GM12875 (cell line): ENCODE measurements around the gene LRRC27.
A peak's percentile ranks its signal among the peaks of the same experiment; 100 is the strongest.

Experiments used
- H3K4me3 ChIP-seq: one replicate; pipeline ENCODE4 v1.5.1; 2011; ENCODE audit warnings: low read depth, low read length, control low read depth
- TF ChIP-seq, protein P1 (sequence below): IDR thresholded peaks from 2 replicates; pipeline ENCODE4 v1.5.1; 2011; ENCODE audit warnings: low read depth, mild to moderate bottlenecking, control low read depth, inconsistent platforms, low read length, moderate library complexity, borderline replicate concordance; ENCODE audit not compliant: insufficient read depth

LRRC27 gene

DNA sequence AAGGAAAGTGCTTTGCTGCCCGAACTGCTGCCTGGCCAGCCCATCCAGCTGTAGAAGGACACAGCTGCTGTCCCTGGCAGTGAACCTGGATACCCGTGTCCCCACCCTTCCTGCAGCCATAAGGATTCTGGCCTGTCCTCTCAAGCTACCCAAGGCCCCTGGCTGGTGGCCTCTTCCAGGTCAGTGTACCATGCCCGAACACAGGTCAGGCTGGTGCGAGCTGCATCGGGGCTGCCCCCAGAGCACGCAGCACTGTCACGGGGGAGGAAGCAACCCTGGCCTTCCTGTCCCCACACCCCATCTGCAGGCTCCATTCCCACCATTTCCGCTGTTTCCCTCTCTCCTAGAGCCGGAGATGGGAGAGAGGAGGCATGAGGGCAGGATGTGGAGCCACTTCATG, 34.5 kb downstream of the LRRC27 start:
- no peak overlapping the region for H3K4me3 ChIP-seq
- TF ChIP-seq, protein P1, sequence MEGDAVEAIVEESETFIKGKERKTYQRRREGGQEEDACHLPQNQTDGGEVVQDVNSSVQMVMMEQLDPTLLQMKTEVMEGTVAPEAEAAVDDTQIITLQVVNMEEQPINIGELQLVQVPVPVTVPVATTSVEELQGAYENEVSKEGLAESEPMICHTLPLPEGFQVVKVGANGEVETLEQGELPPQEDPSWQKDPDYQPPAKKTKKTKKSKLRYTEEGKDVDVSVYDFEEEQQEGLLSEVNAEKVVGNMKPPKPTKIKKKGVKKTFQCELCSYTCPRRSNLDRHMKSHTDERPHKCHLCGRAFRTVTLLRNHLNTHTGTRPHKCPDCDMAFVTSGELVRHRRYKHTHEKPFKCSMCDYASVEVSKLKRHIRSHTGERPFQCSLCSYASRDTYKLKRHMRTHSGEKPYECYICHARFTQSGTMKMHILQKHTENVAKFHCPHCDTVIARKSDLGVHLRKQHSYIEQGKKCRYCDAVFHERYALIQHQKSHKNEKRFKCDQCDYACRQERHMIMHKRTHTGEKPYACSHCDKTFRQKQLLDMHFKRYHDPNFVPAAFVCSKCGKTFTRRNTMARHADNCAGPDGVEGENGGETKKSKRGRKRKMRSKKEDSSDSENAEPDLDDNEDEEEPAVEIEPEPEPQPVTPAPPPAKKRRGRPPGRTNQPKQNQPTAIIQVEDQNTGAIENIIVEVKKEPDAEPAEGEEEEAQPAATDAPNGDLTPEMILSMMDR = no peak

DNA sequence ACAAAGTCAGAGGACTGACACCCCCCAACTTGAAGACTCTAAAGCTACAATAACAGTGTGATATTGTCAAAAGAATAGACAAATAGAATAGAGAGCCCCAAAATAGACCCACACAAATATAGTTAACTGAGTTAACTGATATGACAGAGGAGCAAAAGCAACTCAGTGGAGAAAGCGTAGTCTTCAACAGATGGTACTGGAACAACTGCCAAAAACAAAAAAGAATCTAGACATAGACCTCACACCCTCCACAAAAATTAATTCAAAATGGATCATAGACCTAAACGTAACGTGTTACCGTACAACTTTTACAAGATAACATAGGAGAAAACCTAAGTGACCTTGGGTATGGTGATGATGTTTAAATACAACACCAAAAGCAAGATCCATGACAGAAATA, 36.4 kb downstream of the LRRC27 start:
- no peak overlapping the region for H3K4me3 ChIP-seq
- TF ChIP-seq, protein P1 = no peak

DNA sequence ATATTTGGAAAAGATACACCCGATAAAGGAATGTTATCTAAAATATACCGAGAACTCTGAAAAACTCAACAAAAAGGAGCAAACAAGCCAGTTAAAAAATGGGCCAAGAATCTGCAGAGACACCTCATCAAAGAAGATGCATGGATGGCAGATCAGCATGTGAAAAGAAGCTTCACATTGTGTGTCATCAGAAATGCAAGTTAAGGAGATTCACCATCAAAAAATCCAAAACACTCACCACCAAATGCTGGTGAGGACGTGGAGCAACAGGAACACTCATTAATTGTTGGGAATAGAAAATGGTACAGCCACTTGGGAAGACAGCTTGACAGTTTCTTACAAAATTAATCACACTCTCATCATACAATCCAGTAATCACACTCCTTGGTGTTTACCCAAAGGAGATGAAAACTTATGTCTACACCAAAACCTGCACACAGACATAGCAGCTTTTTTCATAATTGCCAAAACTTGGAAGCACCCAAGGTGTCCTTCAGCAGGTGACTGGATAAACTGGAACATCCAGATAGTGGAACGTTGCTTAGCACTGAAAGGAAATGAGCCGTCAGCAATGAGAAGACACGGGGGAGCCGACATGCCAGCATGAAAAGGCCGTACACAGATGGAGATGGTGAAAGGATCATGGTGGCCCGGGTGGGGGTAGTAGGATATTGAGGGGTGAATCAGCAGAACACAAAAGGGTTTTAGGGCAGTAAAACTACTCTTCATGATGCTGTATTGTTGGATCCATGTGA, 37.1 kb downstream of the LRRC27 start:
- TF ChIP-seq, protein P1 = no peak
- no peak overlapping the region for H3K4me3 ChIP-seq

DNA sequence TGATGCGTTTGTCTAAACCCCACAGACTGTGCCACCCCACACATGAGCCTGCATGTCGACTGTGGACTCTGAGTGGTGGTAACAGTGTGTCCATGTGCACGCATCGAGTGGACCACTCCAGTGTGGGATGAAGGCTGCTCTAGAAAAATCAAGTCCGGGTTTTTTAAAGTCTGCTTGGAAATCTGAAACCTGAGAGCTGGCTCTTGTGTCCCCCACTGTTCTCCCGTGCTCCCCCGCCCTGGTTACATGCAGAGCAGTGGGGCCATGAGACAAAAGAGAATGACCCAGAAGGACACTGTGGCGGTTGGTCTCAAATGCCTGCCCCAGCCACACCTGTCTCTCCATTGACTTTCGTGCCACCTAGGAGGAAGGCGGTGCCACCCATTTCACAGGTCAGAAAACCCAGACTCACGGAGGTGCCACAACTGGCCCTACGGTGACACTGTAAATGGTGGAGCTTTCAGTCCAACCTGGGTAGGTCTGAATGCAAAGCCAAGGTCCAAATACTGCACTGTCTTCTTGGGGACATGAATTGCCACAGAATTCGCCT, 37.7 kb downstream of the LRRC27 start:
- H3K4me3 ChIP-seq = no peak overlapping the region
- TF ChIP-seq, protein P1 = no peak

DNA sequence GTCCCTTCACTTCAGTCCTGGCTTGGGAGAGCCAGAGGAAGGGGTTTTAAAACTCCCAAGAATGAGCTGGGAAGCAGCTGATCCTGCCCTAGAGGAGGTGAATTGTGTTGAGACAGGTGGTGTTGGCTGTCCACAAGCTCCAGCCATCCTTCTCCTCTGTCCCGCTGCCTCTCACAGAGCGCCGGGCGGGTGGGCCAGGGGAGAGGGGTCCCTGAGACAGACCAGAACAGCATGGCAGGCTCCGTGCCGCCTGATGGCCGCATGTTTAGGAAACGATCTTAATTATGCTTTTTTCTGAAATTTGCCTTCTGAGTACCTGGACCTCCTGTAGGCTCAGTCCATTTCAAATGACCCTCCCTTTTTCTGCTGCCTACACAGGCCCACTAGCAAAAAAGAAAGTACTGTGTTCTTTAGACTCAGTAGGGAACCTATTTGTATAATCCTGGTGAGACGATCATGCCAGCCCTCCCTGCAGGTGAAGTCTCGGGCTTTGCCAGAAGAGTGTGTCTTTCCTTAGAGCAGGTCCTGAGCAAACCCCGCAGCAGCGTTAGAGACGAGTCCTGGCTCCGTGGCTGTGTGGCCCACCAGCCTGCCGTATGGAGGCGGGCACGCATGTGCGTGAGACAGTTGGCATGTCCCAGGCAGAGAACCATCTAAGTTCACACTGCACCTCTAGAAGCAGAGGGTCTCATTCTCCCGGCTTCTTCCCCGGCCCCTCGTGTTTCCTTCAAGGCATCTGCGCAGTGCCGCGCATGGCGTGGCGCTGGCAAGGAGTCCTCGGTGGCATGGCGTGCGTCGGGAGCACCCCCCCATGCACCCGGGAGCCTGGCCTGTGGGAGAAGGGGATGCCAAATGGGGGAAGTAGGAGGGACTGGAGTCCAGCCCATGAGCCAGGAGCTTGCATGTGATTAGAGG, 38.7 kb downstream of the LRRC27 start:
- no peak overlapping the region for H3K4me3 ChIP-seq
- TF ChIP-seq, protein P1 = no peak

DNA sequence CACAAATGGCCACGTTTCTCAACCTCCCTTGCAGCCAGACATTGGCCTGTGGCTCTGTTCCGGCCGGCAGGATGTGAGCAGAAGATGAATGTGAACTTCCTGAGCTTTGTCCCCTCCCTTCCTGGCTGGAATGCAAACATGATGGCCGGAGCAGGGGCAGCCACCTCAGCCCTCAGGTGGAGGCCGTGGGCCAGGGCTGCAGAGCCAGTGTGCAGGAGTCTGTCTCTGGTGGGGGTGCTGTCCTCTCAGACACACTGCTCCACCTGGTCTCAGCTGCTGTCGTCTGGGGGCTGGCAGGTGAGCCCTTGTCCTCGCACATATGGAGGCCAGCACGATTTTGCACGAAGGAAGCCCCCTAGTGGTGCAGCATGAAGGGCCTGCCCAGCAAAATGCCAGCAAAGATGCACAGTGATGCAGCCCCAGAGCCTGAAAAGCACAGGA, 39.7 kb downstream of the LRRC27 start:
- no peak overlapping the region for H3K4me3 ChIP-seq
- TF ChIP-seq, protein P1 = peak; percentile 59
